Pancreas (tissue), 10 donors: Measurements from ENCODE around the gene PCP2. TPM values are rescaled to one million over a fixed set of nuclear protein-coding genes. Genes with fewer than 3 reads are reported as not detected.

Source experiments
- ATAC-seq, 4 donors: fragments of 200-7000 bp; cut with Tn5 transposase; one replicate each; pipeline versions ENCODE4 v1.8.0 to v1.9.1; 2020; ENCODE audit warnings: mild to moderate bottlenecking in 4 of 4, moderate library complexity in 4 of 4
- DNase-seq, 6 donors: peaks; one replicate each; pipeline ENCODE4 v3.0.0-alpha.2; 2020
- FAIRE-seq: peaks from 2 replicates; lab custom pipeline; 2012; peaks lifted over from hg19 to GRCh38; lab: Jason Lieb, UNC
- H3K27ac ChIP-seq, 4 donors: fragments of 200-600 bp; sonication (generic); 1 replicate in 3 of 4; 2 replicates in 1 of 4; pipeline versions ENCODE4 v1.5.0 to v1.8.0; 2020
- H3K27me3 ChIP-seq, 4 donors: fragments of 200-600 bp; one replicate each; pipeline ENCODE4 v1.8.0; 2021
- H3K36me3 ChIP-seq, 3 donors: fragments of 200-600 bp; sonication (generic) in 1 of 3; one replicate each; pipeline versions ENCODE4 v1.5.0 to v1.8.0; 2020 to 2021
- H3K4me1 ChIP-seq, 3 donors: fragments of 200-600 bp; one replicate each; pipeline ENCODE4 v1.8.0; 2021
- H3K4me3 ChIP-seq, 4 donors: fragments of 200-600 bp; sonication (generic) in 2 of 4; one replicate each; pipeline versions ENCODE4 v1.5.0 to v1.8.0; 2020 to 2021
- H3K9me3 ChIP-seq, 4 donors: fragments of 200-600 bp; one replicate each; pipeline ENCODE4 v1.8.0; 2021
- CTCF ChIP-seq, 4 donors: fragments of 200-600 bp; sonication (generic) in 3 of 4; IDR thresholded peaks; one replicate each; pipeline versions ENCODE4 v1.5.0 to v1.8.0; 2021; ENCODE audit warnings: antibody characterized with exemption in 4 of 4
- WGBS, 2 donors: extraction: QIAGEN DNeasy Blood & Tissue Kit; methylation state at CpG; one replicate each; pipeline ENCODE4 v1.1.7; 2013; 5-methylcytosine and 5-hydroxymethylcytosine counted together
- intact Hi-C, 3 donors: fragments of 100-400 bp; cut with DNase I; formaldehyde crosslinking; loops; one replicate each; pipeline versions ENCODE4 v1.11.1 to v1.14.2; 2022
- polyA plus RNA-seq, 2 donors: library from polyadenylated mRNA; stranded (reverse); fragments of 200-250 nt; gene quantifications; one replicate each; pipeline ENCODE4 v1.2.3, GENCODE V29; 2013
- total RNA-seq, 6 donors: library from RNA; stranded (reverse); fragmentation: NEBNext Ultra II Directional in 4 of 6; extraction: Animal tissue kit (Norgen Biotek cat#: 25700) in 4 of 6; gene quantifications; one replicate each; pipeline versions ENCODE4 v1.2.1 to v1.2.4, GENCODE V29; 2021 to 2023
- donor health status: healthy with polysubstance abuse.
- donor health status: DM: no; HTN: no; CAD: no; lungs with moderate emphysema.
- donor health status: DM: no; HTN: no; CAD: no.
- donor health status: control.
- donor health status: control.
- donor health status: Bipolar disorder and iron deficiency.
- donor health status: DM: yes; HTN: yes; CAD: no.
- donor health status: DM: no; HTN: no; CAD: no.
- donor health status: DM: no; HTN: no; CAD: no.
- donor health status: DM: yes; HTN: yes; CAD: no.

Gene PCP2
- total and polyA plus RNA-seq, 8 donors = 1.1 to 35.6 (median 2.2) TPM

DNA sequence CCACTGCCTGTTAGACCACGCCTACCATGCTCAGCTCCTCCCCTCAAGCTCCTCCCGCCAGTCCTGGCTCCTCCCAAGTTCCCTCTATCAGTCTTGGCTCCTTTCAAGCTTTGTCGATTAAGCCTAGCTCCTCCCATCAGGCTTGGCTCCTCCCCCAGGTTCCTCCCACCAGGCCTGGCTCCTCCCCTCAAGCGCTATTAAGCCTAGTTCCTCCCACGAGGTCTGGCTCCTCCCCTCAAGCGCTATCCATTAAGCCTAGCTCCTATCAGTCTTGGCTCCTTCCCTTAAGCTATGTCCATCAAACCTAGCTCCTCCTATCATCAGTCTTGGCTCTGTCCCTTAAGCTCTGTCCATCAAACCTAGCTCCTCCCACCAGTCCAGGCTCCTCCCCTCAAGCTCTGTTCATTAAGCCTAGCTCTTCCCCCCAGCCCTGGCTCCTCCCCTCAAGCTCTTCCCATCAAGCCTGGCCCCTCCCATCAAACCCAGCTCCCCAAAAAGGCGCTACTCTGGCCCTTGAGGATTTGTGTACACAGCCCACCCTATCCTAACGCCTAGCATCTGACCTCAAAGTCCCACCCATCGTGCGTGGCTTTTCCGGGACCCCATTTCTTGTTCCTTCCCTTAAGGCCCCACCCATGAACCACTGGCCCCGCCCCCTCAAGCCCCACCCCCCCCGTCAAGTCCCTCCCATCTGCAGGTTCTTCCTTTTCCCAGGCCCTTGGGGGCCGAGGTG is 27.9 kb downstream of the PCP2 start:
- H3K9me3 ChIP-seq = no peaks in the 10 kb centered on the region
- no peak overlapping the region for H3K4me3 ChIP-seq
- H3K36me3 ChIP-seq = peaks cover 0 to 22% (median 0%) of the 10 kb centered on the region in 3 donors
- 74 to 77% methylated on average over 14 of the region's 14 CpGs for WGBS, 2 donors
- intact Hi-C loops = no loop called here
- H3K27me3 ChIP-seq = no peaks in the 10 kb centered on the region
- no peak for FAIRE-seq
- no peak overlapping the region for H3K27ac ChIP-seq
- ATAC-seq = peak; percentile 11 to 57 (median 16)
- H3K4me1 ChIP-seq = peaks cover 0 to 8% (median 5%) of the 10 kb centered on the region in 3 donors
- no peak for TF ChIP-seq CTCF (IDR thresholded peaks at IDR 0.05)
- DNase-seq = peak in 3 of 6 donors; percentile 16 to 58 (median 57)

DNA sequence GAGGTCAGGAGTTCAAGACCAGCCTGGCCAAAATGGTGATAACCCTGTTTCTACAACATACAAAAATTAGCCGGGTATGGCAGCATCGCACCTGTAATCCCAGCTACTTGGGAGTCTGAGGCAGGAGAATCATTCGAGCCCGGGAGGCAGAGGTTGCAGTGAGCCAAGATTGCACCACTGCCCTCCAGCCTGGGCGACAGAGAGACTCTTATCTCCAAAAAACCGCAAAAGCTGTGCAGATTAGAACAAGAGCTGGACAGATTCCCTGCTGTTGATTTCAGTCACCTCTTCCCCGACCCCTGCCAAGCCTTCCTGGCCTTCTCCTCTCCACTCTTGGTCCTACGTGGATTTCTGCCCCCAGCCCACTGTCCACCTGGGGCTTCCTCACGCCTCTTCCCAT is 29.6 kb downstream of the PCP2 start:
- FAIRE-seq = no peak
- no peak for ATAC-seq
- 71 to 73% methylated on average over 9 of the region's 9 CpGs for WGBS, 2 donors

DNA sequence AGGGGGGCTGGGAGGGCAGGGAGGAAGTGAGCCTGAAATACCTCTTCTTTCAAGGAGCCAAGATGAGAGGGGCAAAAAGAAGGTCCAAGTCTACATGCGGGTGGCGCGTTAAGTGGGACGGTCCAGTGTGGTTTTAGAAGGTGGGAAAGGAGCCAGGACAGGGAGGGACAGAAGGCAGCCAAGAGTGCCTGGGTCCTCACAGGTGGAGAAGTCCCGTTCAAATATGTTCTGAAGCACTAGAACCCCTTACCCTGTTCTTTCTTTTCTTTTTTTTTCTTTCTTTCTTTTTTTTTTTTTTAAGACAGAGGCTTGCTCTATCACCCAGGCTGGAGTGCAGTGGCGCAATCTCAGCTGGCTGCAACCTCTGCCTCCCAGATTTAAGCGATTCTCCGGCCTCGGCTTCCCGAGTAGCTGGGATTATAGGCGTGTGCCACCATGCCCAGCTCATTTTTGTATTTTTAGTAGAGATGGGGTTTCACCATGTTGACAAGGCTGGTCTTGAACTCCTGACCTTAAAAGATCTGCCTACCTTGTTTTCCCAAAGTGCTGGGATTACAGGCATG is 30.5 kb downstream of the PCP2 start:
- peak in 3 of 4 donors; percentile 11 to 60 (median 42) for ATAC-seq
- Histone ChIP-seq H3K4me1 (peaks cover 0 to 8% (median 5%) of the 10 kb centered on the region in 3 donors), H3K27ac (peak overlapping the region in 1 of 4 donors; percentile 38), H3K27me3 (no peaks in the 10 kb centered on the region), H3K4me3 (no peak overlapping the region), H3K9me3 (no peaks in the 10 kb centered on the region), H3K36me3 (peaks cover 0 to 6% (median 0%) of the 10 kb centered on the region in 3 donors)
- TF ChIP-seq CTCF (IDR thresholded peaks at IDR 0.05) = no peak
- WGBS, 2 donors = 54 to 61% methylated on average over 11 of the region's 11 CpGs
- FAIRE-seq = no peak
- intact Hi-C loops = no loop called here
- DNase-seq = no peak

More for the DNA sequence above, 29.6 kb downstream of the PCP2 start:
- no peaks in the 10 kb centered on the region for H3K9me3 ChIP-seq
- H3K4me3 ChIP-seq = no peak overlapping the region
- H3K4me1 ChIP-seq = peaks cover 0 to 8% (median 5%) of the 10 kb centered on the region in 3 donors
- DNase-seq = no peak
- H3K27ac ChIP-seq = no peak overlapping the region
- intact Hi-C loops = no loop called here
- TF ChIP-seq CTCF (IDR thresholded peaks at IDR 0.05) = no peak
- H3K27me3 ChIP-seq = no peaks in the 10 kb centered on the region
- peaks cover 0 to 13% (median 0%) of the 10 kb centered on the region in 3 donors for H3K36me3 ChIP-seq

- no peak overlapping the region for H3K4me3 ChIP-seq
- 25 to 33% methylated on average over 15 of the region's 15 CpGs for WGBS, 2 donors
- TF ChIP-seq CTCF (IDR thresholded peaks at IDR 0.05) = no peak
- no peak for FAIRE-seq
- no peaks in the 10 kb centered on the region for H3K27me3 ChIP-seq
- peak overlapping the region in 1 of 4 donors; percentile 38 for H3K27ac ChIP-seq
- peak; percentile 39 to 83 (median 62) for ATAC-seq
- DNase-seq = peak in 5 of 6 donors; percentile 42 to 69 (median 67)
- peaks cover 3 to 11% (median 5%) of the 10 kb centered on the region in 3 donors for H3K4me1 ChIP-seq
- no peaks in the 10 kb centered on the region for H3K9me3 ChIP-seq
- intact Hi-C loops = no loop called here
- peaks cover 0 to 5% (median 0%) of the 10 kb centered on the region in 3 donors for H3K36me3 ChIP-seq
Measured at GRCh38 chr19:7602240-7602934, 31.1 kb downstream of the PCP2 start.
